Liver (tissue), 9 donors: ENCODE measurements around the gene JAZF1. TPM values are rescaled to one million over a fixed set of nuclear protein-coding genes. Genes with fewer than 3 reads are reported as not detected.

Experiments
- DNase-seq: peaks from one replicate; pipeline ENCODE4 v3.0.0-alpha.2; 2017; ENCODE audit warnings: low spot score
- H3K27ac ChIP-seq, 2 donors: one replicate each; pipeline ENCODE4 v1.7.0; 2013; ENCODE audit warnings: inconsistent platforms in 2 of 2, low read length in 2 of 2, control low read depth in 1 of 2, low read depth in 1 of 2, mild to moderate bottlenecking in 1 of 2
- H3K27me3 ChIP-seq, 4 donors: one replicate each; pipeline versions ENCODE4 v1.6.1 to v1.7.0; 2013; ENCODE audit warnings: low read length in 3 of 4, inconsistent platforms in 1 of 4, mild to moderate bottlenecking in 1 of 4, moderate library complexity in 1 of 4; ENCODE audit not compliant: control insufficient read depth in 4 of 4, insufficient read depth in 4 of 4
- H3K36me3 ChIP-seq, 4 donors: one replicate each; pipeline versions ENCODE4 v1.6.1 to v1.7.0; 2013; ENCODE audit warnings: low read length in 3 of 4, mild to moderate bottlenecking in 3 of 4, low read depth in 1 of 4, moderate library complexity in 1 of 4; ENCODE audit not compliant: control insufficient read depth in 4 of 4, insufficient read depth in 3 of 4
- H3K4me1 ChIP-seq, 4 donors: one replicate each; pipeline versions ENCODE4 v1.6.1 to v1.7.0; 2013; ENCODE audit warnings: low read length in 3 of 4, mild to moderate bottlenecking in 3 of 4, moderate library complexity in 1 of 4; ENCODE audit not compliant: control insufficient read depth in 4 of 4, insufficient read depth in 4 of 4
- H3K4me3 ChIP-seq, 3 donors: one replicate each; pipeline versions ENCODE4 v1.6.1 to v1.7.0; 2013; ENCODE audit warnings: low read length in 3 of 3, control low read depth in 1 of 3, low read depth in 1 of 3, mild to moderate bottlenecking in 1 of 3
- H3K9ac ChIP-seq, 2 donors: one replicate each; pipeline ENCODE4 v1.7.0; 2013; ENCODE audit warnings: low read length in 2 of 2, mild to moderate bottlenecking in 2 of 2, moderate library complexity in 2 of 2, control low read depth in 1 of 2, low read depth in 1 of 2
- H3K9me3 ChIP-seq, 4 donors: one replicate each; pipeline versions ENCODE4 v1.6.1 to v1.7.0; 2013; ENCODE audit warnings: low read length in 3 of 4; ENCODE audit not compliant: control insufficient read depth in 4 of 4
- FOXA1 ChIP-seq: IDR thresholded peaks from 2 replicates; pipeline ENCODE4 v1.6.1; 2016; ENCODE audit warnings: antibody characterized with exemption
- FOXA2 ChIP-seq: IDR thresholded peaks from 2 replicates; pipeline ENCODE4 v1.6.1; 2016; ENCODE audit warnings: antibody characterized with exemption
- GABPA ChIP-seq, 2 donors: IDR thresholded peaks in 1 of 2; conservative IDR thresholded peaks in 1 of 2; 2 replicates each; pipeline ENCODE4 v1.6.1; 2016; ENCODE audit warnings: antibody characterized with exemption in 2 of 2, mild to moderate bottlenecking in 1 of 2, moderate library complexity in 1 of 2
- HNF4A ChIP-seq, 2 donors: conservative IDR thresholded peaks; 2 replicates each; pipeline ENCODE4 v1.6.1; 2016; ENCODE audit warnings: antibody characterized with exemption in 2 of 2, mild to moderate bottlenecking in 2 of 2
- HNF4G ChIP-seq: IDR thresholded peaks from 2 replicates; pipeline ENCODE4 v1.6.1; 2016; ENCODE audit warnings: antibody characterized with exemption
- JUND ChIP-seq, 2 donors: IDR thresholded peaks; 2 replicates each; pipeline ENCODE4 v1.6.1; 2016; ENCODE audit warnings: antibody characterized with exemption in 2 of 2
- NR2F2 ChIP-seq: IDR thresholded peaks from 2 replicates; pipeline ENCODE4 v1.6.1; 2016; ENCODE audit warnings: antibody characterized with exemption
- RAD21 ChIP-seq, 2 donors: IDR thresholded peaks; 2 replicates each; pipeline ENCODE4 v1.6.1; 2016; ENCODE audit warnings: antibody characterized with exemption in 2 of 2, mild to moderate bottlenecking in 2 of 2
- RXRA ChIP-seq, 2 donors: IDR thresholded peaks; 2 replicates each; pipeline ENCODE4 v1.6.1; 2017 to 2018; ENCODE audit warnings: antibody characterized with exemption in 2 of 2, mild to moderate bottlenecking in 1 of 2
- SP1 ChIP-seq: IDR thresholded peaks from 2 replicates; pipeline ENCODE4 v1.6.1; 2018; ENCODE audit warnings: antibody characterized with exemption, mild to moderate bottlenecking
- TAF1 ChIP-seq: conservative IDR thresholded peaks from 2 replicates; pipeline ENCODE4 v1.6.1; 2016; ENCODE audit warnings: antibody characterized with exemption, mild to moderate bottlenecking
- YY1 ChIP-seq: IDR thresholded peaks from 2 replicates; pipeline ENCODE4 v1.6.1; 2016; ENCODE audit warnings: antibody characterized with exemption, mild to moderate bottlenecking
- WGBS: extraction: QIAGEN DNeasy Blood & Tissue Kit; methylation state at CpG from one replicate; pipeline ENCODE4 v1.1.7; 2013; 5-methylcytosine and 5-hydroxymethylcytosine counted together
- polyA plus RNA-seq, 2 donors: library from polyadenylated mRNA; stranded (reverse) in 1 of 2; unstranded in 1 of 2; fragments of 200-250 nt in 1 of 2; fragments of >200 nt in 1 of 2; fragmentation: Nextera tagmentation in 1 of 2; extraction: Ambion mirVana in 1 of 2; gene quantifications; one replicate each; pipeline versions ENCODE4 v1.2.1 to v1.2.3, GENCODE V29; 2013 to 2015
- total RNA-seq, 2 donors: library from RNA; depleted of rRNA; stranded (reverse); fragments of >200 nt; gene quantifications; one replicate each; pipeline ENCODE4 v1.2.3, GENCODE V29; 2014
- TF ChIP-seq, protein P1 (sequence below): fragments of 150-350 bp; IDR thresholded peaks from 2 replicates; pipeline ENCODE4 v1.5.1; 2017; ENCODE audit warnings: improper control_type of control experiment, low read depth, low read length; ENCODE audit not compliant: missing input control
- TF ChIP-seq, protein P2 (sequence below): IDR thresholded peaks from 2 replicates; pipeline ENCODE4 v1.6.1; 2016; ENCODE audit warnings: antibody characterized with exemption
- TF ChIP-seq, protein P3 (sequence below): IDR thresholded peaks from 2 replicates; pipeline ENCODE4 v1.6.1; 2016; ENCODE audit warnings: antibody characterized with exemption, mild to moderate bottlenecking
- TF ChIP-seq, protein P4 (sequence below): IDR thresholded peaks from 2 replicates; pipeline ENCODE4 v1.6.1; 2016; ENCODE audit warnings: antibody characterized with exemption
- donor health status: healthy.
- donor health status: healthy.
- donor health status: healthy.
- donor health status: healthy.
- donor health status: healthy.

The JAZF1 gene
- total and polyA plus RNA-seq, 4 donors: 2.7 to 17.8 (median 4.0) TPM

DNA sequence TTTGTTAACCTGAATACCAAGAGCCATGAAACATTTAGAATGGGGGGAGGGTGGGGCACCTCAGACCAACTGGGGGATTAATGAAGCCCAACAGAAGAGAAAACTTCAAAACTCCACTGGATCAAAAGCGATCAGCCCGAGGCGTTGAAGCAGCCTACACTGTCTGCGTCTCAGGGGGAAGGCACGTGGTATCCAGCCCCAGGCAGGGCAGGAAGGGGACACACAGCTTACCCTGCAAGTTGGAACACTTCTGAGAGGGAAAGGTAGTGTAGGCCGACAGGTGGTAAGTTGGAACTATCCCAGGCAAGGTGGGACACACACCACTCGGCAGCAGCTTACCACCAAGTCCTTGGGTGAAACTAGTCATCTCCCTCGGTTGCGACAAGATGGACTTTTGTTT lies 337.7 kb downstream of the JAZF1 start:
- Histone ChIP-seq H3K9me3 (no peaks in the 10 kb centered on the region), H3K4me1 (no peaks in the 10 kb centered on the region), H3K9ac (no peak overlapping the region), H3K36me3 (no peaks in the 10 kb centered on the region), H3K27me3 (no peaks in the 10 kb centered on the region), H3K4me3 (no peak overlapping the region), H3K27ac (no peak overlapping the region)
- DNase-seq: no peak
- no peak for TF ChIP-seq NR2F2
- TF ChIP-seq GABPA (IDR thresholded peaks at IDR 0.05 in 1 of 2, conservative IDR thresholded peaks at IDR 0.05 in 1 of 2): no peak
- TF ChIP-seq, protein P1, sequence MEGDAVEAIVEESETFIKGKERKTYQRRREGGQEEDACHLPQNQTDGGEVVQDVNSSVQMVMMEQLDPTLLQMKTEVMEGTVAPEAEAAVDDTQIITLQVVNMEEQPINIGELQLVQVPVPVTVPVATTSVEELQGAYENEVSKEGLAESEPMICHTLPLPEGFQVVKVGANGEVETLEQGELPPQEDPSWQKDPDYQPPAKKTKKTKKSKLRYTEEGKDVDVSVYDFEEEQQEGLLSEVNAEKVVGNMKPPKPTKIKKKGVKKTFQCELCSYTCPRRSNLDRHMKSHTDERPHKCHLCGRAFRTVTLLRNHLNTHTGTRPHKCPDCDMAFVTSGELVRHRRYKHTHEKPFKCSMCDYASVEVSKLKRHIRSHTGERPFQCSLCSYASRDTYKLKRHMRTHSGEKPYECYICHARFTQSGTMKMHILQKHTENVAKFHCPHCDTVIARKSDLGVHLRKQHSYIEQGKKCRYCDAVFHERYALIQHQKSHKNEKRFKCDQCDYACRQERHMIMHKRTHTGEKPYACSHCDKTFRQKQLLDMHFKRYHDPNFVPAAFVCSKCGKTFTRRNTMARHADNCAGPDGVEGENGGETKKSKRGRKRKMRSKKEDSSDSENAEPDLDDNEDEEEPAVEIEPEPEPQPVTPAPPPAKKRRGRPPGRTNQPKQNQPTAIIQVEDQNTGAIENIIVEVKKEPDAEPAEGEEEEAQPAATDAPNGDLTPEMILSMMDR: no peak
- TF ChIP-seq RXRA (IDR thresholded peaks at IDR 0.05): no peak
- no peak for TF ChIP-seq HNF4A (conservative IDR thresholded peaks at IDR 0.05)
- TF ChIP-seq FOXA2: no peak
- no peak for TF ChIP-seq TAF1
- no peak for TF ChIP-seq FOXA1
- no peak for TF ChIP-seq YY1
- TF ChIP-seq SP1: no peak
- TF ChIP-seq, protein P2, sequence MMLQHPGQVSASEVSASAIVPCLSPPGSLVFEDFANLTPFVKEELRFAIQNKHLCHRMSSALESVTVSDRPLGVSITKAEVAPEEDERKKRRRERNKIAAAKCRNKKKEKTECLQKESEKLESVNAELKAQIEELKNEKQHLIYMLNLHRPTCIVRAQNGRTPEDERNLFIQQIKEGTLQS: no peak
- TF ChIP-seq, protein P3, sequence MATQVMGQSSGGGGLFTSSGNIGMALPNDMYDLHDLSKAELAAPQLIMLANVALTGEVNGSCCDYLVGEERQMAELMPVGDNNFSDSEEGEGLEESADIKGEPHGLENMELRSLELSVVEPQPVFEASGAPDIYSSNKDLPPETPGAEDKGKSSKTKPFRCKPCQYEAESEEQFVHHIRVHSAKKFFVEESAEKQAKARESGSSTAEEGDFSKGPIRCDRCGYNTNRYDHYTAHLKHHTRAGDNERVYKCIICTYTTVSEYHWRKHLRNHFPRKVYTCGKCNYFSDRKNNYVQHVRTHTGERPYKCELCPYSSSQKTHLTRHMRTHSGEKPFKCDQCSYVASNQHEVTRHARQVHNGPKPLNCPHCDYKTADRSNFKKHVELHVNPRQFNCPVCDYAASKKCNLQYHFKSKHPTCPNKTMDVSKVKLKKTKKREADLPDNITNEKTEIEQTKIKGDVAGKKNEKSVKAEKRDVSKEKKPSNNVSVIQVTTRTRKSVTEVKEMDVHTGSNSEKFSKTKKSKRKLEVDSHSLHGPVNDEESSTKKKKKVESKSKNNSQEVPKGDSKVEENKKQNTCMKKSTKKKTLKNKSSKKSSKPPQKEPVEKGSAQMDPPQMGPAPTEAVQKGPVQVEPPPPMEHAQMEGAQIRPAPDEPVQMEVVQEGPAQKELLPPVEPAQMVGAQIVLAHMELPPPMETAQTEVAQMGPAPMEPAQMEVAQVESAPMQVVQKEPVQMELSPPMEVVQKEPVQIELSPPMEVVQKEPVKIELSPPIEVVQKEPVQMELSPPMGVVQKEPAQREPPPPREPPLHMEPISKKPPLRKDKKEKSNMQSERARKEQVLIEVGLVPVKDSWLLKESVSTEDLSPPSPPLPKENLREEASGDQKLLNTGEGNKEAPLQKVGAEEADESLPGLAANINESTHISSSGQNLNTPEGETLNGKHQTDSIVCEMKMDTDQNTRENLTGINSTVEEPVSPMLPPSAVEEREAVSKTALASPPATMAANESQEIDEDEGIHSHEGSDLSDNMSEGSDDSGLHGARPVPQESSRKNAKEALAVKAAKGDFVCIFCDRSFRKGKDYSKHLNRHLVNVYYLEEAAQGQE: no peak
- TF ChIP-seq, protein P4, sequence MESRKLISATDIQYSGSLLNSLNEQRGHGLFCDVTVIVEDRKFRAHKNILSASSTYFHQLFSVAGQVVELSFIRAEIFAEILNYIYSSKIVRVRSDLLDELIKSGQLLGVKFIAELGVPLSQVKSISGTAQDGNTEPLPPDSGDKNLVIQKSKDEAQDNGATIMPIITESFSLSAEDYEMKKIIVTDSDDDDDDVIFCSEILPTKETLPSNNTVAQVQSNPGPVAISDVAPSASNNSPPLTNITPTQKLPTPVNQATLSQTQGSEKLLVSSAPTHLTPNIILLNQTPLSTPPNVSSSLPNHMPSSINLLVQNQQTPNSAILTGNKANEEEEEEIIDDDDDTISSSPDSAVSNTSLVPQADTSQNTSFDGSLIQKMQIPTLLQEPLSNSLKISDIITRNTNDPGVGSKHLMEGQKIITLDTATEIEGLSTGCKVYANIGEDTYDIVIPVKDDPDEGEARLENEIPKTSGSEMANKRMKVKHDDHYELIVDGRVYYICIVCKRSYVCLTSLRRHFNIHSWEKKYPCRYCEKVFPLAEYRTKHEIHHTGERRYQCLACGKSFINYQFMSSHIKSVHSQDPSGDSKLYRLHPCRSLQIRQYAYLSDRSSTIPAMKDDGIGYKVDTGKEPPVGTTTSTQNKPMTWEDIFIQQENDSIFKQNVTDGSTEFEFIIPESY: no peak
- no peak for TF ChIP-seq JUND (IDR thresholded peaks at IDR 0.05)
- TF ChIP-seq RAD21 (IDR thresholded peaks at IDR 0.05): no peak
- TF ChIP-seq HNF4G: no peak
- WGBS: 96% methylated on average over 9 of the region's 9 CpGs

DNA sequence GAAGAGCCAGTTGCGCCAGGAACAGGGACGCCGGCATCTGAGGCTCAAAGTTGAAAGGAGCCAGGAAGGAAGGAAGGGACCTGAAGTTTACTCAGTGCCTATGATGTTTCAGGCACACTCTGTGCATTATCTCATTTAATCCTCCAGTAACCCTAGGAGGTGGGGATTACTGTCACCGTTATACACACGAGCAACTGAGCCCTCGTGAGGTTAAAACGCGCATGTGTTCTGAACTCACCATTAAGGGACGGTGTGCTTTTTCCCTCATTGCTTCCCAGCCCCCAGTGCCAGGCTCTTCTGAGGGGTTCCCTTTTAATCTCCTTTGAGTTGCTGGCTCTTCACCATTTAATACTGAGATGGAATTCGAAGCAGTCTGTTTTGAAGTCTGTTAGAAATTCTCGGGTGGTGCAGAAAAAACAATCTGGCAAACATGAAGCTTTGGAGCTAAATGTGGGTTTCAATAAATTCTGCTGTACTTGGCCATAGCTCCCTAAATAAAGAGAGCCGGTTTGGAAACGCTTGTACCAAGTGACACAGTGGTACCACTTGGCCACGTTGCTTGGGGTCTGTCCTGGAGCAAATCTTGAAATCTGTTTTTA lies 338.4 kb downstream of the JAZF1 start:
- WGBS: 86% methylated on average over 14 of the region's 14 CpGs
- Histone ChIP-seq H3K27me3 (no peaks in the 10 kb centered on the region), H3K27ac (no peak overlapping the region), H3K4me1 (no peaks in the 10 kb centered on the region), H3K9me3 (no peaks in the 10 kb centered on the region), H3K4me3 (no peak overlapping the region), H3K36me3 (no peaks in the 10 kb centered on the region), H3K9ac (no peak overlapping the region)
- TF ChIP-seq YY1 (no peak), JUND (IDR thresholded peaks at IDR 0.05) (no peak), TAF1 (no peak), RXRA (IDR thresholded peaks at IDR 0.05) (no peak)
- DNase-seq: no peak
